ENCODE measurements around the gene LAMA2.

- TF ChIP-seq POLR2AphosphoS5 (IDR thresholded peaks at IDR 0.05; ENCODE audit: low read depth, low read length) (no peak), TAF1 (IDR thresholded peaks at IDR 0.05; ENCODE audit: borderline replicate concordance, insufficient read depth, low read length) (no peak)
Measured at GRCh38 chr6:129335792-129336191, 452.9 kb downstream of the LAMA2 start.

All from PFSK-1 (cell line).